NT2/D1 (cell line): ENCODE data around the gene TSPAN14.

Experiments used
- SUZ12 ChIP-seq: IDR thresholded peaks from 2 replicates; pipeline ENCODE4 v1.6.1; 2011; ENCODE audit not compliant: insufficient read length, insufficient read depth; ENCODE audit errors: extremely low read depth
- YY1 ChIP-seq: IDR thresholded peaks from 2 replicates; pipeline ENCODE4 v1.6.1; 2011; ENCODE audit not compliant: insufficient read length, insufficient read depth
- ZNF274 ChIP-seq: IDR thresholded peaks from 2 replicates; pipeline ENCODE4 v1.6.1; 2011; ENCODE audit warnings: mild to moderate bottlenecking, low read depth, low read length

DNA sequence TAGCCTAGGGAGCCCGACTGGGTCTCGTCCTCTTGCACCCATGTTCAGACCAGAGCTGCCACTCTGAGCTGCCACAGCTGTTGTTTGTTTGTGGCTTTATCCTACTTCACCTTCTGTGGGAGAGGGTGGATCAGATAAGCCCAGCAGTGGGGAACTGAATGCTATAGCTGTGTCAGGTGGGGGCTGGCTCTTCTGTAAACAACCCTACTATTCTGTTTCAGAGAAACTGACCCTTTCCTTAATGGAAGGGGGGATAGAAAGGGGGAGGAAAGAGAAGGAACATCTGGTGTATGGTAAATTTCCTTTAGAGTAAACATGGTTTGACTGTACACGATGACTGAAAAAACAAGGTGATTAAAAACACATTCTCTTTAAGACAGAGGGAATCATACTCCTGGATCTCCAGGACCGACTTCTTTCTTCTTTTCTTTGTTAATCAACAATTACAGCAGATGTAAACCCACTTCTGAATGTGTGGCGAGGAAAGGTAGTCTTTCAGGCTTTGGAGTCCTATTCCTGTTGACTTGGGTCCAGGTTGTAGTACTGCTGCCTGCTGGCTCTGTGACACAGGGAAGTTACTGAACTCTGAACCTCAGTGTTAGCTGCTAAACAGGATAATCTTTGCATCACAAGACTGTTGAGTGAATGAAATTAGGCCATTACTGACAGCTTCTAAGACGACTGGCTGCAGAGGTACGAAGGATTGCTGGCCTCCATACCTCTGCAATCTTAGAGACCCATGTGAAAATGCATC is 39.8 kb upstream of the TSPAN14 start:
- TF ChIP-seq YY1 (no peak), SUZ12 (no peak), ZNF274 (no peak)
